MM.1S (cell line): ENCODE measurements around the gene EIF3M.

Source experiments
- DNase-seq: peaks from one replicate; pipeline ENCODE4 v3.0.0-alpha.2; 2015
- H2AFZ ChIP-seq: fragments of 300-600 bp; sonication (generic); 2 replicates; pipeline ENCODE4 v1.6.0; 2016; ENCODE audit warnings: antibody characterized with exemption, low read length
- H3F3A ChIP-seq: fragments of 300-600 bp; sonication (generic); 2 replicates; pipeline ENCODE4 v1.6.1; 2016; ENCODE audit warnings: mild to moderate bottlenecking, antibody characterized with exemption, low read length, moderate library complexity, mixed read lengths; ENCODE audit not compliant: insufficient read depth
- H3K27ac ChIP-seq: fragments of 300-600 bp; sonication (generic); 2 replicates; pipeline ENCODE4 v1.5.1; 2016; ENCODE audit warnings: mild to moderate bottlenecking, low read length
- H3K27me3 ChIP-seq: fragments of 300-600 bp; sonication (generic); replicated peaks from 2 replicates; pipeline ENCODE4 v1.6.0; 2016; ENCODE audit warnings: low read length; ENCODE audit not compliant: insufficient read depth
- H3K36me3 ChIP-seq: fragments of 300-600 bp; sonication (generic); replicated peaks from 2 replicates; pipeline ENCODE4 v1.6.1; 2016; ENCODE audit warnings: mild to moderate bottlenecking, low read length, mixed read lengths; ENCODE audit not compliant: insufficient read depth
- H3K4me1 ChIP-seq: fragments of 300-600 bp; sonication (generic); 2 replicates; pipeline ENCODE4 v1.6.1; 2016; ENCODE audit warnings: low read length, mixed read lengths
- H3K4me2 ChIP-seq: fragments of 300-600 bp; sonication (generic); 2 replicates; pipeline ENCODE4 v1.6.0; 2016; ENCODE audit warnings: low read depth, low read length
- H3K4me3 ChIP-seq: fragments of 300-600 bp; sonication (generic); 2 replicates; pipeline ENCODE4 v1.5.1; 2016; ENCODE audit warnings: low read length, mixed read lengths
- H3K79me2 ChIP-seq: fragments of 300-600 bp; sonication (generic); 2 replicates; pipeline ENCODE4 v1.6.1; 2016; ENCODE audit warnings: mixed run types, low read length, mixed read lengths
- H3K9ac ChIP-seq: fragments of 300-600 bp; sonication (generic); 2 replicates; pipeline ENCODE4 v1.6.1; 2016; ENCODE audit warnings: low read length, mixed read lengths
- H3K9me2 ChIP-seq: fragments of 300-600 bp; sonication (generic); replicated peaks from 2 replicates; pipeline ENCODE4 v1.6.1; 2016; ENCODE audit warnings: mild to moderate bottlenecking, low read length, mixed read lengths; ENCODE audit not compliant: insufficient read depth
- H3K9me3 ChIP-seq: fragments of 300-600 bp; sonication (generic); replicated peaks from 2 replicates; pipeline ENCODE4 v1.6.1; 2016; ENCODE audit warnings: mild to moderate bottlenecking, low read length, mixed read lengths; ENCODE audit not compliant: insufficient read depth
- H4K20me1 ChIP-seq: fragments of 300-600 bp; sonication (generic); 2 replicates; pipeline ENCODE4 v1.6.1; 2016; ENCODE audit warnings: mild to moderate bottlenecking, low read length, moderate library complexity, mixed read lengths; ENCODE audit not compliant: insufficient read depth
- CTCF ChIP-seq: fragments of 300-600 bp; sonication (generic); IDR thresholded peaks from 2 replicates; pipeline ENCODE4 v1.5.1; 2016; ENCODE audit warnings: antibody characterized with exemption, low read length, mixed read lengths
- EZH2 ChIP-seq: fragments of 300-600 bp; sonication (generic); optimal IDR thresholded peaks from 2 replicates; pipeline ENCODE3; 2017; ENCODE audit warnings: low read depth, mild to moderate bottlenecking, antibody characterized with exemption, low read length, mixed read lengths
- EZH2phosphoT487 ChIP-seq: fragments of 300-600 bp; sonication (generic); IDR thresholded peaks from 2 replicates; pipeline ENCODE4 v1.6.1; 2018; ENCODE audit warnings: antibody characterized with exemption, low read length

EIF3M gene

DNA sequence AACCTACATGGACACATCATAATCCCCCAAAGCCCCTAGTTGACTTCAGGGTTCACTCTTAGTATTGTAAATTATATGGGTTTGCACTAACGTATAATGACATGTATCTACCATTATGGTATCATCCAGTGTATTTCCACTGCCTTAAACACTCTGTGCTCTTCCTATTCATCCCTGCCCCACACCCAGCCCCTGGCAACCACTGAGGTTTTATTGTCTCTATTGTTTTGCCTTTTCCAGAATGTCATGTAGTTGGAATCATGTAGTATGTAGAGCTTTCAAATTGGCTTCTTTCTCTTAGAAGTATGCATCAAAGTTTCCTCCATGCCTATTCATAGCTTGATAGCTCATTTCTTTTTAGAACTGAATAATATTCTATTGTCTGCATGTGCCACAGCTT, 16.5 kb upstream of the EIF3M start:
- H3K4me3 ChIP-seq: no peak overlapping the region
- H3K9ac ChIP-seq: no peak overlapping the region
- H3K4me2 ChIP-seq: no peak overlapping the region
- H3K27me3 ChIP-seq: no peaks in the 10 kb centered on the region
- H3K9me3 ChIP-seq: no peaks in the 10 kb centered on the region
- no peak overlapping the region for H2AFZ ChIP-seq
- H3K27ac ChIP-seq: no peak overlapping the region
- no peaks in the 10 kb centered on the region for H3K9me2 ChIP-seq
- no peaks in the 10 kb centered on the region for H3K4me1 ChIP-seq
- no peaks in the 10 kb centered on the region for H3K36me3 ChIP-seq
- no peak for TF ChIP-seq CTCF
- no peak for TF ChIP-seq EZH2
- no peak for TF ChIP-seq EZH2phosphoT487
- H4K20me1 ChIP-seq: no peaks in the 10 kb centered on the region
- H3F3A ChIP-seq: no peaks in the 10 kb centered on the region
- no peak for DNase-seq
- no peaks in the 10 kb centered on the region for H3K79me2 ChIP-seq

GRCh38 chr11:32569313-32569881, 14.2 kb upstream of the EIF3M start:
- no peak for DNase-seq
- no peak overlapping the region for H3K4me3 ChIP-seq
- H3K4me2 ChIP-seq: no peak overlapping the region
- H3F3A ChIP-seq: no peaks in the 10 kb centered on the region
- no peaks in the 10 kb centered on the region for H4K20me1 ChIP-seq
- H2AFZ ChIP-seq: no peak overlapping the region
- no peak overlapping the region for H3K27ac ChIP-seq
- H3K9ac ChIP-seq: no peak overlapping the region
- H3K9me2 ChIP-seq: no peaks in the 10 kb centered on the region
- no peaks in the 10 kb centered on the region for H3K9me3 ChIP-seq
- no peaks in the 10 kb centered on the region for H3K36me3 ChIP-seq
- no peaks in the 10 kb centered on the region for H3K4me1 ChIP-seq
- H3K79me2 ChIP-seq: no peaks in the 10 kb centered on the region
- H3K27me3 ChIP-seq: no peaks in the 10 kb centered on the region
- TF ChIP-seq EZH2: no peak
- no peak for TF ChIP-seq CTCF
- TF ChIP-seq EZH2phosphoT487: no peak

DNA sequence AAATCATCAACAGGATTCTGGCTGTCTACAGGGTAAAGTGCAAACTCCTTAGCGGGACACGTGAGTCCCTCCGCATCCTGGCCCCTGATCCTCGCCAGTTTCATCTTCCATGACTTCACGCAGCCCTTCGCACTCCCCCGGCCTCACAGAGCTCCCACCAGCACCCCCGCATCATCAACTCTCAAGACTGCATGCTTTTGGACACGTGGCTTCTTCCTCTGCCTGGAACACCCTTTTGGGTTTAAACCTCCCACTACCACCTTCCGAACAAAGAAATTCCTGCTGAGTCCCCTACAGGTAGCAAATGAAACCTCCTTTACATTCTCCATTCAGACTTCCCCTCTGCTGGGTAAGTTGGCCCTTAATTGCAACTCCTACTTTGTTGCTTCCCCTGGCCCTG, 12.6 kb upstream of the EIF3M start:
- Histone ChIP-seq H2AFZ (no peak overlapping the region), H3K4me2 (no peak overlapping the region), H3K4me3 (no peak overlapping the region), H3K27me3 (no peaks in the 10 kb centered on the region), H3K4me1 (no peaks in the 10 kb centered on the region), H3K36me3 (no peaks in the 10 kb centered on the region), H3K9me2 (no peaks in the 10 kb centered on the region), H3F3A (no peaks in the 10 kb centered on the region), H3K79me2 (no peaks in the 10 kb centered on the region), H3K27ac (no peak overlapping the region), H4K20me1 (no peaks in the 10 kb centered on the region), H3K9ac (no peak overlapping the region), H3K9me3 (no peaks in the 10 kb centered on the region)
- TF ChIP-seq EZH2phosphoT487 (no peak), CTCF (no peak), EZH2 (no peak)
- DNase-seq: no peak
